Caco-2 (cell line): ENCODE results near the gene LARP1. TPM values are rescaled to one million over a fixed set of nuclear protein-coding genes. Genes with fewer than 3 reads are reported as not detected.
"Not testable (repeated sequence)": the region's sequence is repeated elsewhere in the genome, so short reads cannot be mapped to it uniquely, and the experiment has no call there.

ENCODE experiments used
- BruUV-seq: library from RNA; stranded (reverse); fragments of 400-500 nt; replicated peaks from 2 replicates; lab custom pipeline; 2021; lab: Mats Ljungman, UMichigan
- CTCF ChIA-PET: fragments of 300-600 bp; sonication (Branson Sonifier 250); formaldehyde crosslinking; loops from one replicate; lab custom pipeline; 2022; ENCODE audit warnings: antibody characterized with exemption; lab: Charles Lee
- POLR2A ChIA-PET: fragments of 300-600 bp; sonication (Branson Sonifier 250); formaldehyde crosslinking; loops from one replicate; lab custom pipeline; 2022; ENCODE audit warnings: antibody characterized with exemption; lab: Charles Lee
- DNase-seq, 2 experiments: peaks; one replicate each; pipeline versions ENCODE4 v3.0.0 to v3.0.0-alpha.2; 2020 to 2022
- H3K27me3 ChIP-seq: replicated peaks from 2 replicates; pipeline ENCODE4 v1.6.0; 2011; ENCODE audit warnings: low read length; ENCODE audit not compliant: control insufficient read depth, insufficient read depth
- H3K36me3 ChIP-seq: 2 replicates; pipeline ENCODE4 v1.5.1; 2011; ENCODE audit warnings: low read length; ENCODE audit not compliant: control insufficient read depth, insufficient read depth
- H3K4me1 ChIP-seq: fragments of 250-450 bp; sonication (Bioruptor Pico); 2 replicates; pipeline ENCODE4 v1.5.1; 2020; ENCODE audit warnings: mild to moderate bottlenecking
- H3K4me3 ChIP-seq: 2 replicates; pipeline ENCODE4 v1.5.1; 2011; ENCODE audit warnings: low read depth, mild to moderate bottlenecking, control low read depth, low read length
- H3K9me3 ChIP-seq: fragments of 250-450 bp; sonication (Bioruptor Pico); 2 replicates; pipeline ENCODE4 v1.5.1; 2020; ENCODE audit warnings: mild to moderate bottlenecking, moderate library complexity
- H3K27ac Mint-ChIP-seq: one replicate; pipeline ENCODE4 v1.8.0; 2022; ENCODE audit warnings: mixed read lengths; ENCODE audit not compliant: unreplicated experiment
- H3K27me3 Mint-ChIP-seq: one replicate; pipeline ENCODE4 v1.8.0; 2022; ENCODE audit warnings: mixed read lengths; ENCODE audit not compliant: insufficient read depth, unreplicated experiment
- H3K36me3 Mint-ChIP-seq: one replicate; pipeline ENCODE4 v1.8.0; 2022; ENCODE audit warnings: mild to moderate bottlenecking, mixed read lengths; ENCODE audit not compliant: insufficient read depth, unreplicated experiment
- H3K4me1 Mint-ChIP-seq: one replicate; pipeline ENCODE4 v1.8.0; 2022; ENCODE audit warnings: low read depth, mixed read lengths; ENCODE audit not compliant: unreplicated experiment
- H3K4me3 Mint-ChIP-seq: one replicate; pipeline ENCODE4 v1.8.0; 2022; ENCODE audit warnings: mild to moderate bottlenecking, moderate library complexity, mixed read lengths; ENCODE audit not compliant: unreplicated experiment
- H3K9me3 Mint-ChIP-seq: one replicate; pipeline ENCODE4 v1.8.0; 2022; ENCODE audit warnings: mixed read lengths; ENCODE audit not compliant: unreplicated experiment
- CTCF ChIP-seq, 2 experiments: fragments of 200-600 bp in 1 of 2; IDR thresholded peaks; 1 replicate in 1 of 2; 2 replicates in 1 of 2; pipeline versions ENCODE4 v1.5.1 to v1.8.0; 2011 to 2022; ENCODE audit warnings: antibody characterized with exemption in 1 of 2, control low read depth in 1 of 2, inconsistent platforms in 1 of 2, low read depth in 1 of 2, low read length in 1 of 2, mild to moderate bottlenecking in 1 of 2, moderate library complexity in 1 of 2; ENCODE audit not compliant: insufficient read depth in 1 of 2, severe bottlenecking in 1 of 2, unreplicated experiment in 1 of 2
- intact Hi-C: fragments of 100-400 bp; cut with micrococcal nuclease; formaldehyde crosslinking; loops from one replicate; pipeline ENCODE4 v1.10.0; 2022; ENCODE audit not compliant: unreplicated experiment
- total RNA-seq: library from RNA; stranded (reverse); gene quantifications from 2 replicates; pipeline ENCODE4 v1.2.3, GENCODE V29; 2022

LARP1 gene
- total RNA-seq, 1 experiment from 2014 or later: 372 TPM

GRCh38 chr5:154819546-154819945, 64.4 kb downstream of the LARP1 start:
- TF ChIP-seq CTCF (IDR thresholded peaks at IDR 0.05; ENCODE audit: insufficient read depth in 1 of 2, low read depth in 1 of 2, low read length in 1 of 2, severe bottlenecking in 1 of 2, unreplicated experiment in 1 of 2): no peak
- Histone ChIP-seq H3K27me3 (no peaks in the 10 kb centered on the region), H3K9me3 (no peaks in the 10 kb centered on the region), H3K4me1 (no peaks in the 10 kb centered on the region; the same call in 1 of the 2 replicates), H3K4me3 (no peak overlapping the region), H3K36me3 (peaks cover 5% of the 10 kb centered on the region)
- no peaks in the 10 kb centered on the region for H3K4me1 Mint-ChIP-seq
- H3K4me3 Mint-ChIP-seq: no peak overlapping the region
- no TSS peak for BruUV-seq
- no peaks in the 10 kb centered on the region for H3K27me3 Mint-ChIP-seq
- H3K36me3 Mint-ChIP-seq: peaks cover 99% of the 10 kb centered on the region
- H3K27ac Mint-ChIP-seq: peak overlapping the region; percentile 42
- H3K9me3 Mint-ChIP-seq: no peaks in the 10 kb centered on the region
- no peak for DNase-seq
- intact Hi-C loops: no loop called here
- POLR2A ChIA-PET: no interaction called here
- CTCF ChIA-PET: interaction anchor here (0.5 kb wide), 1 partner anchor 255 kb away, joined by 3 read pairs; no protein-coding TSS in a partner anchor

GRCh38 chr5:154820383-154820782, 65.2 kb downstream of the LARP1 start:
- no peak for DNase-seq
- H3K4me3 Mint-ChIP-seq: no peak overlapping the region
- H3K4me3 ChIP-seq: no peak overlapping the region
- ChIA-PET POLR2A (no interaction called here), CTCF (interaction anchor here (0.5 kb wide), 1 partner anchor 256 kb away, joined by 3 read pairs; no protein-coding TSS in a partner anchor)
- H3K27me3 ChIP-seq: no peaks in the 10 kb centered on the region
- H3K27ac Mint-ChIP-seq: peak overlapping the region; percentile 37
- H3K27me3 Mint-ChIP-seq: no peaks in the 10 kb centered on the region
- no peaks in the 10 kb centered on the region for H3K9me3 ChIP-seq
- no peaks in the 10 kb centered on the region; the same call in 1 of the 2 replicates for H3K4me1 ChIP-seq
- no peak for TF ChIP-seq CTCF (IDR thresholded peaks at IDR 0.05; ENCODE audit: insufficient read depth in 1 of 2, low read depth in 1 of 2, low read length in 1 of 2, severe bottlenecking in 1 of 2, unreplicated experiment in 1 of 2)
- H3K4me1 Mint-ChIP-seq: no peaks in the 10 kb centered on the region
- H3K9me3 Mint-ChIP-seq: no peaks in the 10 kb centered on the region
- peaks cover 1% of the 10 kb centered on the region; the same call in 1 of the 2 replicates for H3K36me3 ChIP-seq
- H3K36me3 Mint-ChIP-seq: peaks cover 98% of the 10 kb centered on the region
- no TSS peak for BruUV-seq
- intact Hi-C loops: loop anchor here (5.0 kb wide), 1 partner anchor 37 kb away; the partner anchor contains the start of gene CNOT8

GRCh38 chr5:154822896-154823295, 67.7 kb downstream of the LARP1 start:
- BruUV-seq, H3K4me1 ChIP-seq: not testable (repeated sequence)

More at GRCh38 chr5:154822896-154823295, 67.7 kb downstream of the LARP1 start:
- POLR2A ChIA-PET: interaction anchor here (0.6 kb wide), 1 partner anchor 12 kb away, joined by 3 read pairs; no protein-coding TSS in a partner anchor
- H3K4me3 ChIP-seq, CTCF ChIA-PET, H3K27me3 ChIP-seq, H3K27ac Mint-ChIP-seq, H3K9me3 Mint-ChIP-seq, DNase-seq, H3K4me3 Mint-ChIP-seq, H3K4me1 Mint-ChIP-seq, H3K36me3 ChIP-seq, H3K27me3 Mint-ChIP-seq, H3K9me3 ChIP-seq: not testable (repeated sequence)
- intact Hi-C loops: loop anchor here (5.0 kb wide), 1 partner anchor 34 kb away; the partner anchor contains the start of gene CNOT8
- peaks cover 90% of the 10 kb centered on the region for H3K36me3 Mint-ChIP-seq
